DMS 273 (cell line): ENCODE data around the gene BABAM1.
"Not testable (repeated sequence)": the region's sequence is repeated elsewhere in the genome, so short reads cannot be mapped to it uniquely, and the experiment has no call there.

Source experiments
- DNase-seq: peaks from one replicate; lab custom pipeline; 2025; ENCODE audit not compliant: unreplicated experiment; lab: John Stamatoyannopoulos, UW

The BABAM1 gene

GRCh38 chr19:17268754-17269153, 1.5 kb downstream of the BABAM1 start:
- DNase-seq: no peak

GRCh38 chr19:17274892-17275291, 7.6 kb downstream of the BABAM1 start:
- DNase-seq: not testable (repeated sequence)

- DNase-seq: no peak
These were observed 8.4 kb downstream of the BABAM1 start for GRCh38 chr19:17275441-17276175.

GRCh38 chr19:17279436-17279835, 12.2 kb downstream of the BABAM1 start:
- no peak for DNase-seq

- DNase-seq: peak; percentile 77
These were observed 14.4 kb downstream of the BABAM1 start, which contains the start of gene ANKLE1 for GRCh38 chr19:17281391-17282304. ANKLE1 (plus strand) TSS chr19:17281901; CDS start chr19:17281921, 20 bp downstream.

GRCh38 chr19:17282488-17283125, 15.4 kb downstream of the BABAM1 start:
- DNase-seq: peak; percentile 95

GRCh38 chr19:17283504-17283996, 16.3 kb downstream of the BABAM1 start:
- no peak for DNase-seq

- DNase-seq: no peak
These were observed 18.3 kb downstream of the BABAM1 start for GRCh38 chr19:17285415-17286135.

GRCh38 chr19:17286263-17286662, 19.0 kb downstream of the BABAM1 start:
- DNase-seq: no peak

GRCh38 chr19:17286752-17287151, 19.5 kb downstream of the BABAM1 start:
- no peak for DNase-seq

- peak; percentile 64 for DNase-seq
These were observed 22.2 kb downstream of the BABAM1 start for GRCh38 chr19:17289489-17289888.

GRCh38 chr19:17292301-17293074, 25.2 kb downstream of the BABAM1 start:
- DNase-seq: peak; percentile 80

- DNase-seq: no peak
These were observed 26.4 kb downstream of the BABAM1 start for GRCh38 chr19:17293605-17294004.

GRCh38 chr19:17294051-17294891, 27.0 kb downstream of the BABAM1 start:
- no peak for DNase-seq

- not testable (repeated sequence) for DNase-seq
These were observed 28.3 kb downstream of the BABAM1 start for GRCh38 chr19:17295551-17295950.

- no peak for DNase-seq
These were observed 29.0 kb downstream of the BABAM1 start for GRCh38 chr19:17296273-17296672.

- no peak for DNase-seq
These were observed 29.7 kb downstream of the BABAM1 start for GRCh38 chr19:17296976-17297375.

GRCh38 chr19:17300992-17301619, 33.9 kb downstream of the BABAM1 start:
- DNase-seq: no peak
